Activated effector memory CD4-positive, alpha-beta T cell treated with anti-CD3 and anti-CD28 coated beads, Interleukin-2, amount 50 U/mL, for 16 hours (primary cell): ENCODE results near the gene CACNA1B.
"Not testable (repeated sequence)": the region's sequence is repeated elsewhere in the genome, so short reads cannot be mapped to it uniquely, and the experiment has no call there.

Experiments used
- DNase-seq: peaks from one replicate; pipeline ENCODE4 v3.0.0-alpha.2; 2020

CACNA1B gene

DNA sequence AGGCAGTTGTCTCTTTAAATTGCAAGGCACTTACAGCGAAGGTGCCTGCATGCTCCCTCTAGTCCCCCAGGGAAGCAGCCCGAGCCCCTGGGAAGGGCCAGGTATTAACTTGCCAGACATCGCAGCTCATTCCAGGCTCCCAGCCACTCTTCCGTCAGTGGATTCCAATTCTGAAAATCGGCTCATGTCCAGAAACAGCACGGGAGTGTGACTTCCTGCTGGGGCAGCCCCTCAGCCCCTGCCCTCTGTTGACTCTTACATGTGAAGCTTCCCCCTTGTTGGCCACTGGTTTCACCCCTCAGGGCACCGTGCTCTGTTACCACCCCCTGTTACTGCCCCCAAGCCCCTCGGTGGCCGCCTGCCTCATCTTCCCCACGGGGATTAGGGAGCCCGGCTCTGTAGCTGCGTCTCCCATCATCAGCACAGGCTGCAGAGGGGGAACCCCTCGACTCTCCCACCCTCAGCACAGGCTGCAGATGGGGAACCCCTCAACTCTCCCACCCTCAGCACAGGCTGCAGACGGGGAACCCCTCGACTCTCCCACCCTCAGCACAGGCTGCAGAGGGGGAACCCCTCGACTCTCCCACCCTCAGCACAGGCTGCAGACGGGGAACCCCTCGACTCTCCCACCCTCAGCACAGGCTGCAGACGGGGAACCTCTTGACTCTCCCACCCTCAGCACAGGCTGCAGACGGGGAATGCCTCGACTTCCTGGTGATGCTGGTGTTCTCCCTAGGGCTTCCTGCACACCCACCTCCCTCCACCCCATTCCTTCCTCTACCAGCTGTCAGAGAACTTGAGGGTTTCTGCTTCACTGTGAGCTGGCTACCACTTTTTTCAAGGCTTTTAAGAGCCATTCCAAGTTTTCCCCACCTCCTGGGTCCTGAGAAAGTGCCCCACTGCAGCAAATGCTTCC is 11.1 kb upstream of the CACNA1B start:
- no peak for DNase-seq

DNA sequence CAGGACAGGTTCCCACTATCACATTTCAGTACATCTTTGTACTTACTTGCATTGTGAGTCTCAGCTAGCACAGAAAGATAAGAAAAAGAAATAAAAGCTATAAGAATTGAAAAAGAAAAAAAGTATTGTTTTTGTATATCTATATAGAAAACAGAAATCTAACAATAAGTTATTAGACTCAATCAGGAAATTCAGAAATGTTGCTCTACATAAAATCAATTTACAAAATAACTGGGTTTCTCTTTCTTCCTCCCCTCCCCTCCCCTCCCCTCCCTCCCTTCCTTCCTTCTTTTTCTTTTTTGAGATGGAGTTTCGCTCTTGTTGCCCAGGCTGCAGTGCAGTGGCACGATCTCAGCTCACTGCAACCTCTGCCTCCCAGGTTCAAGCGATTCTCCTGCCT is 7.2 kb upstream of the CACNA1B start:
- DNase-seq, result no peak

DNA sequence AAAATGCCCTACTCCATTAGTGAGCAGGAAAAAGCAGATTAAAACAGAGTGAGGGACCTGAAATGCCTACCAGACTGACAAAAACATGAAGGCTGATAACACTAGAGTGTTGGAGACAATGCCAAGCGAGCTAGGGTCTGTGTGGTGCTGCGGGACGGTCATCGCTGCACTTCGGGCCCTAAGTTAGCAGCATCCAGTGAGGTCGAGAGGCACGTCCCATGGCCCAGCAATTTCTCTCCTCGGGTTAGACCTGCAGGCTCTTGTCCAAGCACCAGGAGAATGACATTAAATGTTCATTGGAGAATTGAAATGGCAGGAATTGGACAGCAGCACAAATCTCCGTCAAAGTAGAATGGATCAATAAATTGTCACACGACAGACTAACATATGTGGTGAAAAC is 5.3 kb upstream of the CACNA1B start:
- no peak for DNase-seq

DNA sequence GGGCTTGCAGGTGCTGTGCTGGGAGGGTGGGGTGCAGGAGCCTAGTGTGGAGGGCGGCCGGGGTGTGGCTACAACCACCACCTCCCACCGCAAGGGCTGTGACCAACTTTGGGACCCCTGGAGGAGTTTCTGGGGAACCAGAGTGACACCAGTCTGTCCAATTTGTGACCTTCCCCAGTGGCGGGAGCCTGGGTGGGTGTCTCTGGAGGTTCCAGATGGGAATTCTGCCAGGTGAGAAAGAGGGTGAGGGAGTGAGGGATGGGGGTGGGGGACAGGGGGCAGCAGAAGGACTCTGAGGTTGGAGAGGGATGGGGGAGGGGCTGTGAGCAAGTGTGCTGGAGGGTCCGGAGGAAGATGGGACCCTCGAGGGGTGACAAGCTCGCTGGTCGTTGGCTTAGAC is 4.2 kb upstream of the CACNA1B start:
- DNase-seq, result no peak

DNA sequence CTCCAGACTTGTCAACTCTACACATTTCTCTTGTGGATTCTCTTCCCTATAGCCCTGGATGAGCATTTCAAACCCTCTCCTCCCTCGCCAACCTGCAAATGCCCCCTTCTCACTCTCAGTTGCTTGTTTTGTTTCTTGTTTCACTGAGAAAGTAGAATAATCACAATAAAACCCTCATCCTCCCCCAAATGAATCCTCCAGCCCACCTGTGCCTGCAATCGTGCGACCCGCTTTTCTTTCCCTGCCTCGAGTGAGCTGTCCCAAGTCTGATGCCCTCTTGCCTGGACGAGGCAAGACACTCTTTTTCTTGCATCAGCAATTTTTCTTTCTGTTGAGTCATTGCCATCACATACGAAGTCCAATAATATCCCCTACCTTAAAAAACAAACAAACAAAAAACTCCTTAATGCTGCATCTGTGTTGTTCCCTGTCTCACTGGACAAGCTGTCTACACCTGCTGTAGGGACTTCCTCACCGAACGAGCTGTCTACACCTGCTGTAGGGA is 3.7 kb upstream of the CACNA1B start:
- DNase-seq, result no peak

DNA sequence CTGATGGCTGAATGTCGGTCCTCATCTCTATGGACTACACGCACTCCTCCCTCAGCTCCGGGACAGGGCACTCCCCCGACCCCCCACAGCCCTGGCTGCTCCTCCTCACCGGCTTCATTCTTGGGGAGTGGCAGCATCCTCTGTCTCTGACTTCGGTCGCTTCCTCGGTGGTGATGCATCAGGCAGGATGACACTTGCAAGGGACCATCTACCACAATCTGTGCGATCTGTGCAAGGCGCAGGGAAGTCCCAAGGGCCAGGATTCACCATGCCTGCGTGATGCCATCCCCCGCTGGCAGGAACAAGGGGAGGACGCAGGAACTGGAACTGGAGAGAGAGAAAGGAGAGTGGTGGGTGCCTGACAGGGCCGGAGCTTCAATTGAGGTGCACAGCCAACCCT is 2.2 kb upstream of the CACNA1B start:
- no peak for DNase-seq

DNA sequence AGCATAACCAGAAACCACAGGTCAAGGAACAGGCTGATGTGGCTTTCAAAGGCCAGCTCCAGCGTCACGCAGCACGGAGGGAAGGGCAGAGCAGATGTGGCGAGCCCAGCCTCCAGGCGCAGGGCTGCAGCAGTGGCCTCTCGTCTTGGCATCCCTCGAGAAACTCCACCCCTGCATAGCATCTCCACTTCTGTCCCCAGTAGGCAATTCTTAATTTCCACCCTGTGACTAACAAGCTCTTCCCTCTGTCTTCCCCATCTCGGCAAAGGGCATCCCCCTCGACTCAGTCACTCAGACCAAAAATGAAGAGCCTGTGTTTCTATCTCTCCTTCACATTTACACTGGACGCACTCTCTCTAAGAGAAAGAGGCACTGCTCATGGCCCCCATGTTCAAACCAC is 1.7 kb upstream of the CACNA1B start:
- DNase-seq, result no peak

DNA sequence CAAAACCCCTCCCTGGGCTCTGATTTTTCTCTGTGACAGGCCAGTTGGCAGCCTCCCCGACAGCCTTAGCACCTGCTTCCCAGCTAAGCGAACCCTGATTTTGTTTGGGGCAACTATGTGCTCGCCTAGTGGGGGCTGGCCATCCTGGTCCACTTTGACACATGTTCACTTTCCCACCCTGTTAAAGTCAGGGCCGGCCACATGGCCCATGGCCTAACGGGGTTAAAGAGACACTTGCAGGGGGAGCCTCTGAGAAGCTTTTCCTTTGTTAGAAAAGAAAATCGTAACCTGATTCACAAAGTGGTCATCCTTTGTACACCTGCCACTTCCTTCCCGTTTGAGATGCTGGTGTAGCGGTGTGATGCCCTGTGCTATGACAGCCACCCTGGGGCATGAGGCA is 1.3 kb upstream of the CACNA1B start:
- no peak for DNase-seq

DNA sequence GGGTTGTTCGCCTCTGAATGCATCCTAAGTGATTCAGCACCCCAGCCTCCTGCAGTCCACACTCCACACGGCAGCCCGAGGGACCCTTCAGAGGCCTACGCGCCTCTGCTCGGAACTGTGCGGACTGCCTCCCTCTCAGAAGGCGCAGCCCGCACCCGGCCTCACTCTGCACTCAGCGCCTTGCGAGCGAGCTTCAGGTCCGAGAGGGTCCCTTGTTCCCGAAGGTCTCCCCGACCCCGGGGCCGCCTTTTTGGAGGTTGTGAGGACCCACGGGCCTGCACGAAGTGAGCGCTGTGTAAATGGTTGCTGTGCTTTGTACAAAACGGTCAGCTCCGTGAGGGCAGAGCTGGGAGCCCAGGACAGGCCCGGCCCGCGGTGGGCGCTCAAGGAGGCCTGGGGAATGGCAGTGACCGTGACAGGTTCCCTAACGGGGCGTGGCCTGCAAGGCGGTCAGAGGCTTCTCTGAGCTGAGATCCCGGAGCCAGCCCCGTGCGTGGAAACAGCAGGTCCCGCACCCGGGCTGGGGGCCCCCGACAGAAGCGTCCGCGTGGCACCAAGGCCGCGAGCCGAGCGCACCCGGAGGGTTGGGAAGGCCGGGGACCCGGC is 698 bp upstream of the CACNA1B start:
- no peak for DNase-seq

DNA sequence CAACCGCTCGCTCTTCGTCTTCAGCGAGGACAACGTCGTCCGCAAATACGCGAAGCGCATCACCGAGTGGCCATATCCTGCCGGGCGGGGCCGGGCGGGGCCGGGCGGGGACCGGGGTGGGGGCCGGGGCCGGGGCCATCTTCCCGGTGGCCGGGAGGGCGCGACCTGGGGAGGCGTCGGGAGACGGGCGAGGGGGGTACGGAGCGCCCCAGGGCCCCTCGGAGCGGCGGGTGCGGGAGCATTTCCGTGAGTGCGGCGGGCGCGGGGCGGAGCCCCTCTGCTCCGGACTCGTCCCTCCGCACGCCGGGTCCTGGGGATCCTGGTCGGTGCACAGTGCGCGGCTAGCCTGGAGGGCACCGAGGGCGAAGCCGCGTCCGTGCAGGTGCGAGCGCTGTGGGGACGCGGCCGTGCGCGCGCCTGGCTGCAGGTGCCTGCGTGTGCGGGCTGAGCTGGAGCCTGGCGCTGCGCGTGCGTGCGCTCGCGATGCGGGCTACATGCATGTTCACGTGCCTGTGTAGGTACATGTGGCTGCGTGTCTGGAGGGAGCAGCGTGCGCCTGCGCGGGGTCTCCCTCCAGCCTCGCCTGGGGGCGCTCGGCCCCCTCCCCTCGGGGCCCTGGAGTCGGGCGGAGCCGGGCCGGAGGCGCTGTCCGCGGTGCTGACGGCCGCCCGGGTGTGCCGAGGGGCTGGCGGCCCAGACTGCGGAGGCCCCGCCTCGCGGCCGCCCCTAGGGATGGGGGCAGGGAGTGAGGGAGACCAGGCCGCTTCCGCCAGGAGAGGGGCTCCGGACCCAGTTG is 762 bp downstream of the CACNA1B start:
- peak; percentile 66 for DNase-seq

DNA sequence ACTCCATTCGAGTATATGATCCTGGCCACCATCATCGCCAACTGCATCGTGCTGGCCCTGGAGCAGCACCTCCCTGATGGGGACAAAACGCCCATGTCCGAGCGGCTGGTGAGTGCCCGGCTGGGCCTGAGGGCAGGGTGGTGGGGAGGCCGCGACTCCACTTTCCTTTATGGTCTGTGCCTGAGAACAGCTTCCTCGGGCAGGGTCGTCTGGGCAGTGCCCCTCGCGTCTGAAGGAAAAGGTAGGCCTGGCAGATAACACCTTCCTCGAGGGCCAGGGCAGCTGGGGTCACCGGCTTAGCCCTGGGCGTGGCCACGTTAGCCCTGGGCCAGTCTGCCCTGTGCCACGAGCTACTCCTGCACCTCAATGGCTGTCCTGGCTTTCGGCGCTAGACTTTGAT is 1.5 kb downstream of the CACNA1B start:
- DNase-seq, result no peak

DNA sequence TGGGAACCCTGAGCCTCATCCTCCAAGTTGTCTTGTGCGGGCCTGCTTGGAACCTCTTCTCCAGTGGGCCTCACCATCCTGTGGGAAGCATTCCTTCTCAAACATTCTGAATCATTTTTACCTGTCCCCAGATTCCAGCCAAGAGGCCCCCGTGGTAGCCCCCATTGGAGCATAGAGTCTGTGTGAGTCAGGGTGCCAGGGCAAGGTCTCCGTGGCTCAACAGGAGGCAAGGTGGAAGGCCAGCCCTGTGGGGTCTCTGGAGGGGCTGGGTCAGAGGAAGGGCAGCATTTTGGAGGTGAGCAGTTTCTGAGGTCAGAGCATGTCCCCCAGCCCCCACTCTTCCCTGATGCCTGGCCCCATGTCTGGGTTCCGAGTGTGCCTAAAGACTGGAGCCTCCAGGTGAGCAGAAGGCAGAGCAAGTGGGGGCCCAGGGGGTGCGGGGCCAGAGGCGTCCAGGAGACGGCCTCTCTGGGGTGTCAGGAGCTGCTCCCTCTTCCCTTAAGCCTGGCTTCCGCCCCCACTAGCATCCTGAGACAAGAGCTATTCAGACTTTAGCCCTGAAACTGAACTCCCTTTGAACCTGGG is 2.1 kb downstream of the CACNA1B start:
- DNase-seq, result no peak

DNA sequence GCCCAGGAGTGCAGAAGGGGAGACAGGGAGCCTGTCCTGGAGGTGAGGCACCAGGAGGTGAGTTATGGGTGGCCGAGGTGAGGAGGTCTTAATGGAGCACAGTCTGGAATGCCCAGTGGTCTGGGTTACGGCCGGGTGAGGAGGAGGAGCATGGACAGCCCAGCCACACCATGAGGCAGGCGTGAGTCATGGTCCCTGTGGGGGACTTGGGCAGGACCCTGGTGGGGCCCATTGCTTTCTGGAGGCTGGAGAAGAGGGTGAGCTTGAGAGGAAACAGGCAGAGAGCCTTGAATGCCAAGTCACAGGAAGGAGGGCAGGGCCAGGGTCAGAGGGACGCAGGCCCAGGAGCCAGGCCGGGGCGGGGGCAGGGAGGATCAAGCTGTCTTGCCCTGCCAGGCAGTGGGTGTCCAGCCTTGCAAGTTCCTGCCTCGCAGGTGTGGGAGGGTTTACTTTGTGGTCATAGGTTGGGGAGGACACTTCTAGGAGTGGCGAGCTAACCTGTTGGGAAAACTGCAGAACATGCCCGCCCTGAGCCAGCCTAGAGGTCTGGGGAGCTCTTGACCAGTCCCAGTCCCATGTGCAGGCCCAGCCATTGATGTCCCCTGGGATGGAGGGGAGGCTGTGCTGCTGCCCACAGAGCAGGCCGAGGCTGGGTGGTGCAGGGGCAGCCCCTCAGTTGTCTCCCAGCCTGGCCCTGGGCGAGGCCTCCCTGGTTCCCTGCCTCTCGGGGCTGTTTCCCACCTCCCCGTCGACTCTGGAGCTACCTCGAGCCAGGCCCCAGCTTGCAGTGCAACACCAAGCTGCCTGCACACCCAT is 2.8 kb downstream of the CACNA1B start:
- no peak for DNase-seq

DNA sequence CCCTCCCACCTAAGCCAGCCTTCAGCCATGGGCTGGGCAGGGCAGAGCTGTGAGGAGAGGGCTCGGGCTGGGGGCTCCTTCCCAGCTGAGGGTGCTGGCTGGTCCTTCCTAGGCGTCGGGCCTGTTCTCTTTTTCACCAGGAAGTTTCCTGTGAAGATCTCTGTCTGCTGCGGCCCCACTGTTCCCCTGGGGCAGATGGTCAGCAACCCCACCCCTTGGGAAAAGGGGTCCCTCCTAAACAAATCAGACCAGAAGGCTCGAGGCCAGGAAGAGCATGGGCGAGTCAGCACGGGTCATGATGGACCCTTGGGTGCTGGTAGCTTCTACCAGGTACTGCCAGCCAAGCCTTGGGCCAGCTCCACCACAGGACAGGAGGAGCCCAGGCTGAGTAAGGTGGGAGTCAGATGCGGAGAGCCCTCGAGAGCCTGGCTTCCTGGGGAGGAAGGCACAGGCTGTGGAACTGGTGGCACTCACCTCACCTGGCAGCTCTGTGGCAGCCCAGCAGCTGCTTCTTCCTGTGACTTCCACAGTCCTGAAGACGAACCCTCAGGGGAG is 3.5 kb downstream of the CACNA1B start:
- DNase-seq, result no peak

DNA sequence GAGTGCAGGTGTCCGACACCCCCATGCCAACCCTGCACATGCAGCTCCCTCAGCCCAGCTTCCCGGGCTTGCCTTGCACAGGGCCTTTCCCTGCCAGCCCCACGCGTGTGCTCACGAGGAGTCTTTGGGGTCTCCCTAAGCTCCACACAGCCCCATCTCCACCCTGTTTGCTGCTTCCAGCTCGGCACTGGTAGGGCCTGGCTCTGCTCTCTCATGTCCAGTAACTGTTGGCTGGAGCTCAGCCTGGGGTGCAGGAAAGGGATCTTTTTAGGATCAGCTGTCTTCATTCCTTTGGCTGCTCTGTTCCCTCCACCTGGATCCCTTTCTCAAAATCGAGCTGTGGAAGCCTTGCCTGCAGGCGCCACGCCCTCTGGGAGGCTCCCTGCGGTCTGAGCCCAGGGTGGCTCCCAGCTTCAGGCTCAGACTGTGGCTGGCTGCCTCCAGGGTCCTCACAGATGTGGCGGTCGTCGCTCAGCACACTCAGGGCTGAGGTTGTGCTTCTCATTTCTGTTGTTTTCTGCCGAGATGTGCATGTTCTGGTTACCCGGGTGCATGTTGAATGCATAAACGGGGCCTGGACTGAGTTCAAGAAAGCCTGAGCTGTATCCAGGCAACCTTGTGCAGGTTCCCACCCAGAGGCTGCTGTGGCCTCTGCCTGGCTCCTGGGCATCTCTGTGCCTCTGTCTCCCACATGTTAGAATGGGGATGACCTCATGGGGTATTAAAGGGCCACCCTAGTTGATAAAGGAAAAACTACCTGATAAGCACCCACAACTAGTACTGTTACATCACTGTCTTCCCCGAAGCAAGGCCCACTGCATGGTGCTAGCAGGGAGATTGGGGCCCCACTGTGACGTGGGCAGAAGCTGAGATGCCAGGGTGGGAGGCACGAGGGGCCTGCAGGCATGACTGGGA is 4.3 kb downstream of the CACNA1B start:
- no peak for DNase-seq

DNA sequence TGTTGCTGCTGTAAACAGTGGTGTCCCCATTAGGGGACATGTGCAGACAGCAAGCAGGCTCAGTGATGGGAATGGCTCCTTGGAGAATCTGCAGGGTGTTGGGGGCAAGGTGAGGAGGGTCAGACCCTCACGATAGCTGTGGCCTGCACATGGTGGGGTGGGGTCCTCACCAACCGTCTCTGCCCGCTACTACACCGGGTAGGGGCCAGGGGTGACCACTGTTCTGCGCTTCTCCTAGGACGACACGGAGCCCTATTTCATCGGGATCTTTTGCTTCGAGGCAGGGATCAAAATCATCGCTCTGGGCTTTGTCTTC is 4.9 kb downstream of the CACNA1B start:
- DNase-seq, result no peak

DNA sequence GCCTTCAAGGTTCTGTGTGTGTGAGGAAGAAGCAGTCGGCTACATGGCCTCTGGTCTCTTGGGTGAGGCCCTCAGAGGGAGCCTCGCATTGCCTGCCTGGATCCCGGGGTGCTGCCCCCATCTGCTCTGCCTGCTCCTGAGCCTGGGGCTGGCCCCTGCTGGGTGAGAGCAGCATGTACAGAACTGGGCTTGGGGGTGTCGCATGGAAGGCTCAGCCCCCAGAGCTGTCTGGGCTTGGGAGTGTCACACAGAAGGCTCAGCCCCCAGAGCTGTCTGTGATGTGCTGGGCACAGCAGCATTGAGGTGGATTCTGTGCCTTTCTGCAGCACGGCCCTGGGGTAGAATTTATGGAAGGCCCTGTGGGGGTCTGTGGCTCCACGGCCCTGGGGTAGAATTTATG is 6.4 kb downstream of the CACNA1B start:
- not testable (repeated sequence) for DNase-seq

DNA sequence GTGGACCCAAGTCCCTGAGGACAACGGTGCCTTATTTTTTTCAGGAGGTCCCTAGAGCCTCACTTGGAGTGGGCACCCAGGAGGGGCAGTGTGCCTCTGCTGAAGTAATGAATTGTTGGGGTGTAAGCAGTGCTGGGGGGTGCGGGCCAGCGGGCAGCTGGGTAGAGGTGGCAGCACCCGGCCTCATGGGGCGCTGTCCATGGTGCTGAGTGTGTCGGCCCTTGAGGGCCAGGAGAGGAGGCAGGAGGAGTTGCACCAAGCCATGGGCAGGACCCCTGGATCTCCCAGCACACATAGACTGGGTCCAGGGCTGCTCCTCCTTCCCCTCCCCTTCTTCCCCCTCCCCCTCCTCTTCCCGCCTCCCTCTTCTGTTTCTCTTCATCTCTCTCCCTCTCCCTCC is 7.0 kb downstream of the CACNA1B start:
- DNase-seq, result not testable (repeated sequence)

DNA sequence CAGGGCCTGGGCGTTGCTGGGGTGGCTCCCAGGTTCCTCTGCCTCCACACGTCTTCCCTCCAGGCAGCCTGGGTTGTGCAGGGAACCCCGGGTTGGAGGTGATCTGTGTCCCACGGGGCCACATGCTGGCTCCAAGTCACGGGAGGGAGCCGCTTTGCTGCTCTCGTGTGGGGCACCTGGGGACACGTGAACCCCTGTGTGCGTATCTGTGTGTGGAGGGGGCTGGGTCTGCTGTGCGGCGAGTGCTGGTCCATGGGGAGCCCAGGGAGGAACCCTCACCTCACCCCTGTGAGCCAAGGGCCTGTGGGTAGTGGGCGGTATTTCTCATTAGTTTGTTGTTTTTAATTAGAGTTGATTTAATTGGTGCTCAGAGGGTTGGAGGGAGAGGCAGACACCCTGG is 7.5 kb downstream of the CACNA1B start:
- not testable (repeated sequence) for DNase-seq

DNA sequence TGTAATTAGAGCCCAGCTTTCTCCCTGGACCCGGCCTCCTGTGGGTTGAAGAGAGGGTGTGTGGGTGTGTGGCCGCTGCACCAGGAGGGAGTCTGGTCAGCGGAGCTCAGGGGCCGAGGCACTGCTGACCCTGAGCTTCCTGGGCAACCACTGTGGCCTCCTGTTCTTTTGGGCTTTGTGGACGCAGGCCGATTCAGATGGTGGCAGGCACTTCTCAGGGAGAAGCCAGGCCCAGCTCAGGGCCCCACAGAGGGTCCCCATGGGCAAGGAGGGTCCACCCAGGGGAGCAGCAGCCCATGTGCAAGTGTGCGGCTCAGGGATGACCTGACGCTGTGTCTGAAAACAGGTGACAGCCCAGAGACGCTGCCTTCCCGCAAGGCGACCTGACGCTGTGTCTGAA is 11.0 kb downstream of the CACNA1B start:
- DNase-seq, result not testable (repeated sequence)

DNA sequence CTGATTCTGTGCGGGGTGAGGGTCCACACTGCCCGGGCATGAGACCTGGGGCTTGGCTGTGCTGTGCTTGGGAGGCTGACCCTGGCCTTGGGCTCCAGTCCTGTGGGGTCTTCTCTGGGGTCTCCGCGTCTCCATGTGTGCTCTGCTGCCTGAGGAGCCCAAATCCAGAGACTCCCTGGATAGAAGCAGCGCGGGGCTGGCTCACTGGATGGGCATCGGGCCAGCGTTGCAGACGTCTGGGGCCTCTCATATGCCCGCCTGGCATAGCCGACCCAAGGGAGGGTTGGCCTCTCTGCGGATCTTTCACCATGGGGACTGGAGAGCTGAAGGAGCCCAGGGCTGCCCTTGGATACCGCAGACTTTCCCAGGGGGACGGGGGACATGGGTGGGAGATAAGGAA is 12.4 kb downstream of the CACNA1B start:
- peak; percentile 25 for DNase-seq
